Fibroblast of gingiva (primary cell): ENCODE measurements around the gene HDAC4.

Experiments used
- DNase-seq: peaks from one replicate; pipeline ENCODE4 v3.0.0-alpha.2; 2011; ENCODE audit warnings: low read depth

Gene HDAC4

GRCh38 chr2:239369631-239370161 lies 31.1 kb downstream of the HDAC4 start:
- DNase-seq = peak; percentile 73

GRCh38 chr2:239368906-239369552 lies 31.8 kb downstream of the HDAC4 start:
- DNase-seq = no peak

- no peak for DNase-seq
These were observed 32.5 kb downstream of the HDAC4 start for GRCh38 chr2:239368321-239368720.

GRCh38 chr2:239366740-239367139 lies 34.1 kb downstream of the HDAC4 start:
- DNase-seq = no peak

- DNase-seq = no peak
These were observed 34.9 kb downstream of the HDAC4 start for GRCh38 chr2:239365782-239366435.

GRCh38 chr2:239365071-239365781 lies 35.6 kb downstream of the HDAC4 start:
- DNase-seq = no peak

GRCh38 chr2:239363946-239364637 lies 36.7 kb downstream of the HDAC4 start:
- DNase-seq = no peak

- no peak for DNase-seq
These were observed 38.3 kb downstream of the HDAC4 start for GRCh38 chr2:239362507-239362906.

- peak; percentile 11 for DNase-seq
These were observed 39.5 kb downstream of the HDAC4 start for GRCh38 chr2:239361311-239361642.

GRCh38 chr2:239360421-239361310 lies 40.2 kb downstream of the HDAC4 start:
- DNase-seq = no peak

GRCh38 chr2:239360008-239360407 lies 40.8 kb downstream of the HDAC4 start:
- DNase-seq = no peak

GRCh38 chr2:239359196-239359912 lies 41.5 kb downstream of the HDAC4 start:
- peak; percentile 62 for DNase-seq

- DNase-seq = peak; percentile 44
These were observed 42.6 kb downstream of the HDAC4 start for GRCh38 chr2:239358062-239358754.

- peak; percentile 53 for DNase-seq
These were observed 45.1 kb downstream of the HDAC4 start for GRCh38 chr2:239355724-239356123.

- peak; percentile 25 for DNase-seq
These were observed 45.7 kb downstream of the HDAC4 start for GRCh38 chr2:239355139-239355538.

GRCh38 chr2:239354791-239355136 lies 46.1 kb downstream of the HDAC4 start:
- DNase-seq = no peak

- DNase-seq = no peak
These were observed 46.6 kb downstream of the HDAC4 start for GRCh38 chr2:239354132-239354790.

GRCh38 chr2:239353692-239354091 lies 47.1 kb downstream of the HDAC4 start:
- DNase-seq = no peak

- DNase-seq = no peak
These were observed 49.1 kb downstream of the HDAC4 start for GRCh38 chr2:239351687-239352086.
